Endothelial cell of umbilical vein (primary cell): ENCODE data around the gene CKLF. TPM values are rescaled to one million over a fixed set of nuclear protein-coding genes. Genes with fewer than 3 reads are reported as not detected.

Experiments
- BruUV-seq: library from RNA; stranded (reverse); fragments of 400-500 nt; replicated peaks from 2 replicates; lab custom pipeline; 2021; lab: Mats Ljungman, UMichigan
- CTCF ChIA-PET: fragments of 300-600, 350-600 bp; sonication (Branson Sonifier 250); formaldehyde crosslinking; loops from one replicate; lab custom pipeline; 2021; ENCODE audit warnings: antibody characterized with exemption, inconsistent platforms; lab: Charles Lee
- POLR2A ChIA-PET: fragments of 300-600, 350-600 bp; sonication (Branson Sonifier 250); formaldehyde crosslinking; loops from one replicate; lab custom pipeline; 2021; ENCODE audit warnings: antibody characterized with exemption, inconsistent platforms; lab: Charles Lee
- DNase-seq: peaks from one replicate; pipeline ENCODE4 v3.0.0-alpha.2; 2011; ENCODE audit warnings: low read depth, low spot score
- FAIRE-seq: peaks from 2 replicates; lab custom pipeline; 2011; peaks lifted over from hg19 to GRCh38; lab: Jason Lieb, UNC
- H2AFZ ChIP-seq: 2 replicates; pipeline ENCODE4 v1.6.0; 2012; ENCODE audit warnings: low read depth, low read length, control low read depth, inconsistent platforms
- H3K27ac ChIP-seq: 2 replicates; pipeline ENCODE4 v1.5.1; 2011; ENCODE audit warnings: low read depth, mild to moderate bottlenecking, control low read depth, low read length, moderate library complexity; ENCODE audit not compliant: insufficient read depth
- H3K27me3 ChIP-seq, 2 experiments: 2 replicates each; pipeline versions ENCODE4 v1.6.0 to v1.6.1; 2011; ENCODE audit warnings: low read length in 2 of 2, mixed read lengths in 1 of 2; ENCODE audit not compliant: control insufficient read depth in 2 of 2, insufficient read depth in 2 of 2
- H3K36me3 ChIP-seq, 2 experiments: 2 replicates in 1 of 2; 3 replicates in 1 of 2; pipeline ENCODE4 v1.5.1; 2011; ENCODE audit warnings: low read length in 2 of 2, mild to moderate bottlenecking in 1 of 2, moderate library complexity in 1 of 2; ENCODE audit not compliant: control insufficient read depth in 2 of 2, insufficient read depth in 2 of 2; ENCODE audit errors: extremely low read depth in 1 of 2
- H3K4me1 ChIP-seq: 3 replicates; pipeline ENCODE4 v1.5.1; 2011; ENCODE audit warnings: mild to moderate bottlenecking, low read length; ENCODE audit not compliant: control insufficient read depth, insufficient read depth; ENCODE audit errors: extremely low read depth
- H3K4me2 ChIP-seq: 2 replicates; pipeline ENCODE4 v1.6.1; 2011; ENCODE audit warnings: low read length, control low read depth, mixed read lengths; ENCODE audit not compliant: insufficient read depth
- H3K4me3 ChIP-seq, 3 experiments: fragments of 200-600 bp in 1 of 3; sonication (generic), shearing (Covaris generic) in 1 of 3; replicated peaks in 1 of 3; 2 replicates each; pipeline ENCODE4 v1.5.1; 2011 to 2016; ENCODE audit warnings: control low read depth in 3 of 3, low read length in 3 of 3, mild to moderate bottlenecking in 2 of 3, inconsistent platforms in 1 of 3, low read depth in 1 of 3, moderate library complexity in 1 of 3; ENCODE audit not compliant: insufficient read depth in 1 of 3
- H3K79me2 ChIP-seq: 2 replicates; pipeline ENCODE4 v1.6.0; 2012; ENCODE audit warnings: low read length, inconsistent platforms; ENCODE audit not compliant: control insufficient read depth, insufficient read depth
- H3K9ac ChIP-seq: replicated peaks from 2 replicates; pipeline ENCODE3; 2011; ENCODE audit warnings: low read length, control low read depth; ENCODE audit not compliant: insufficient read depth; ENCODE audit errors: extremely low read depth
- H3K9me1 ChIP-seq: replicated peaks from 3 replicates; pipeline ENCODE4 v1.6.0; 2011; ENCODE audit warnings: mild to moderate bottlenecking, low read length; ENCODE audit not compliant: control insufficient read depth, insufficient read depth; ENCODE audit errors: extremely low read depth
- H3K9me3 ChIP-seq: replicated peaks from 2 replicates; pipeline ENCODE4 v1.5.1; 2012; ENCODE audit warnings: low read length, inconsistent platforms; ENCODE audit not compliant: control insufficient read depth, insufficient read depth
- H4K20me1 ChIP-seq: replicated peaks from 2 replicates; pipeline ENCODE3; 2011; ENCODE audit warnings: mild to moderate bottlenecking, low read length; ENCODE audit not compliant: control insufficient read depth, insufficient read depth; ENCODE audit errors: extremely low read depth
- EZH2 ChIP-seq: IDR thresholded peaks from 2 replicates; pipeline ENCODE4 v1.6.1; 2012; ENCODE audit warnings: borderline replicate concordance, low read depth, mild to moderate bottlenecking, moderate library complexity, low read length, inconsistent platforms; ENCODE audit not compliant: severe bottlenecking
- GATA2 ChIP-seq: IDR thresholded peaks from 2 replicates; pipeline ENCODE4 v1.7.0; 2011; ENCODE audit warnings: low read depth, mild to moderate bottlenecking, moderate library complexity, mixed read lengths, low read length; ENCODE audit not compliant: insufficient read length, insufficient read depth
- JUN ChIP-seq: IDR thresholded peaks from 2 replicates; pipeline ENCODE4 v1.6.1; 2011; ENCODE audit warnings: borderline replicate concordance, low read depth; ENCODE audit not compliant: insufficient read length, insufficient read depth
- POLR2A ChIP-seq: IDR thresholded peaks from 2 replicates; pipeline ENCODE4 v1.6.1; 2012; ENCODE audit warnings: low read depth, mild to moderate bottlenecking, control low read depth, low read length
- dilution Hi-C: fragments of 300-500 bp; cut with MboI; formaldehyde crosslinking; loops from one replicate; pipeline ENCODE4 v1.15.0; 2019; ENCODE audit warnings: low sequenced_read_pairs; ENCODE audit not compliant: extremely low pct_ligation_motif_present
- intact Hi-C: fragments of 100-400 bp; cut with micrococcal nuclease; formaldehyde crosslinking; loops from one replicate; pipeline ENCODE4 v1.10.0; 2022
- polyA plus RNA-seq, 4 experiments: library from polyadenylated mRNA; depleted of rRNA in 3 of 4; stranded (reverse) in 3 of 4; unstranded in 1 of 4; fragments of >200 nt; gene quantifications; 2 replicates each; pipeline versions ENCODE4 v1.2.1 to v1.2.3, GENCODE V29; 2011 to 2012; ENCODE audit warnings: missing spikeins in 1 of 4
- total RNA-seq: library from RNA; stranded (reverse); gene quantifications from 2 replicates; pipeline ENCODE4 v1.2.3, GENCODE V29; 2021
- TF ChIP-seq, protein P1 (sequence below): IDR thresholded peaks from 2 replicates; pipeline ENCODE4 v1.6.1; 2011; ENCODE audit not compliant: insufficient read depth, insufficient read length
- TF ChIP-seq, protein P2 (sequence below), 2 donors: IDR thresholded peaks; 1 replicate in 1 of 2; 2 replicates in 1 of 2; pipeline ENCODE4 v1.5.1; 2011; ENCODE audit warnings: low read length in 2 of 2, mild to moderate bottlenecking in 2 of 2, moderate library complexity in 2 of 2, control low read depth in 1 of 2, inconsistent platforms in 1 of 2, low read depth in 1 of 2; ENCODE audit not compliant: insufficient read depth in 1 of 2; ENCODE audit errors: extremely low read depth in 1 of 2

CKLF gene
- total and polyA plus RNA-seq, 2 donors (not counting 3 experiments of a cell fraction or from before 2014, with no cell fraction given), result 80.0 to 209 TPM

GRCh38 chr16:66553223-66553622, 847 bp downstream of the CKLF start:
- no peak overlapping the region for H2AFZ ChIP-seq
- FAIRE-seq (peak; percentile 60), DNase-seq (peak; percentile 14)
- dilution Hi-C loops (no loop called here), intact Hi-C loops (loop anchor here (2.0 kb wide), 2 partner anchors 36 to 52 kb away; partner anchors contain the start of gene CMTM3)
- H3K27me3 ChIP-seq, result no peaks in the 10 kb centered on the region
- peak overlapping the region; percentile 13 to 65 (median 57) for H3K4me3 ChIP-seq
- TF ChIP-seq, protein P1, sequence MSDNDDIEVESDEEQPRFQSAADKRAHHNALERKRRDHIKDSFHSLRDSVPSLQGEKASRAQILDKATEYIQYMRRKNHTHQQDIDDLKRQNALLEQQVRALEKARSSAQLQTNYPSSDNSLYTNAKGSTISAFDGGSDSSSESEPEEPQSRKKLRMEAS, result no peak
- TF ChIP-seq GATA2, result no peak
- TF ChIP-seq POLR2A, result no peak
- no peak for TF ChIP-seq EZH2
- TF ChIP-seq, protein P2, sequence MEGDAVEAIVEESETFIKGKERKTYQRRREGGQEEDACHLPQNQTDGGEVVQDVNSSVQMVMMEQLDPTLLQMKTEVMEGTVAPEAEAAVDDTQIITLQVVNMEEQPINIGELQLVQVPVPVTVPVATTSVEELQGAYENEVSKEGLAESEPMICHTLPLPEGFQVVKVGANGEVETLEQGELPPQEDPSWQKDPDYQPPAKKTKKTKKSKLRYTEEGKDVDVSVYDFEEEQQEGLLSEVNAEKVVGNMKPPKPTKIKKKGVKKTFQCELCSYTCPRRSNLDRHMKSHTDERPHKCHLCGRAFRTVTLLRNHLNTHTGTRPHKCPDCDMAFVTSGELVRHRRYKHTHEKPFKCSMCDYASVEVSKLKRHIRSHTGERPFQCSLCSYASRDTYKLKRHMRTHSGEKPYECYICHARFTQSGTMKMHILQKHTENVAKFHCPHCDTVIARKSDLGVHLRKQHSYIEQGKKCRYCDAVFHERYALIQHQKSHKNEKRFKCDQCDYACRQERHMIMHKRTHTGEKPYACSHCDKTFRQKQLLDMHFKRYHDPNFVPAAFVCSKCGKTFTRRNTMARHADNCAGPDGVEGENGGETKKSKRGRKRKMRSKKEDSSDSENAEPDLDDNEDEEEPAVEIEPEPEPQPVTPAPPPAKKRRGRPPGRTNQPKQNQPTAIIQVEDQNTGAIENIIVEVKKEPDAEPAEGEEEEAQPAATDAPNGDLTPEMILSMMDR (IDR thresholded peaks at IDR 0.05; ENCODE audit: extremely low read depth in 1 of 2, insufficient read depth in 1 of 2, low read depth in 1 of 2, low read length in 2 of 2), result no peak
- TF ChIP-seq JUN, result no peak
- no peaks in the 10 kb centered on the region for H3K9me1 ChIP-seq
- H3K4me1 ChIP-seq, result peaks cover 32% of the 10 kb centered on the region
- POLR2A ChIA-PET, result no interaction called here
- BruUV-seq, result no TSS peak
- H3K27ac ChIP-seq, result peak overlapping the region; percentile 0
- H3K79me2 ChIP-seq, result peaks cover 43% of the 10 kb centered on the region
- H3K36me3 ChIP-seq, result no peaks in the 10 kb centered on the region
- no peaks in the 10 kb centered on the region for H3K9me3 ChIP-seq
- H4K20me1 ChIP-seq, result no peaks in the 10 kb centered on the region
- CTCF ChIA-PET, result interaction anchor here (1.3 to 4.2 kb wide), 6 partner anchors 10 to 55 kb away, joined by 3 to 15 read pairs (median 7); no protein-coding TSS in a partner anchor
- H3K9ac ChIP-seq, result peak overlapping the region; percentile 41
- peak overlapping the region; percentile 94 for H3K4me2 ChIP-seq
